Adrenal gland (tissue), 5 donors: Measurements from ENCODE around the gene SLC6A5.

Source experiments
- CTCF ChIP-seq, 6 experiments: fragments of 450-650 bp in 4 of 6; fragments of 200-600 bp in 2 of 6; sonication (generic) in 1 of 6; IDR thresholded peaks; 1 replicate in 5 of 6; 2 replicates in 1 of 6; pipeline versions ENCODE4 v1.5.1 to v1.8.0; 2016 to 2021; ENCODE audit warnings: antibody characterized with exemption in 6 of 6, mild to moderate bottlenecking in 2 of 6, moderate library complexity in 1 of 6
- POLR2A ChIP-seq, 2 donors: fragments of 450-650 bp; IDR thresholded peaks; one replicate each; pipeline ENCODE4 v1.6.1; 2017; ENCODE audit warnings: antibody characterized with exemption in 2 of 2, mild to moderate bottlenecking in 2 of 2, moderate library complexity in 1 of 2
- donor health status: DM: no; HTN: no; CAD: no.

- TF ChIP-seq POLR2A (IDR thresholded peaks at IDR 0.05) (no peak), CTCF (IDR thresholded peaks at IDR 0.05) (no peak)
Measured at GRCh38 chr11:20610825-20611224, 11.4 kb downstream of the SLC6A5 start.
